ENCODE data around the gene PPP1CA. TPM values are rescaled to one million over a fixed set of nuclear protein-coding genes. Genes with fewer than 3 reads are reported as not detected.
A peak's percentile ranks its signal among the peaks of the same experiment; 100 is the strongest.
"Not testable (repeated sequence)": the region's sequence is repeated elsewhere in the genome, so short reads cannot be mapped to it uniquely, and the experiment has no call there.

PPP1CA gene
- polyA plus RNA-seq, 3 donors: 209 to 551 (median 461) TPM

DNA sequence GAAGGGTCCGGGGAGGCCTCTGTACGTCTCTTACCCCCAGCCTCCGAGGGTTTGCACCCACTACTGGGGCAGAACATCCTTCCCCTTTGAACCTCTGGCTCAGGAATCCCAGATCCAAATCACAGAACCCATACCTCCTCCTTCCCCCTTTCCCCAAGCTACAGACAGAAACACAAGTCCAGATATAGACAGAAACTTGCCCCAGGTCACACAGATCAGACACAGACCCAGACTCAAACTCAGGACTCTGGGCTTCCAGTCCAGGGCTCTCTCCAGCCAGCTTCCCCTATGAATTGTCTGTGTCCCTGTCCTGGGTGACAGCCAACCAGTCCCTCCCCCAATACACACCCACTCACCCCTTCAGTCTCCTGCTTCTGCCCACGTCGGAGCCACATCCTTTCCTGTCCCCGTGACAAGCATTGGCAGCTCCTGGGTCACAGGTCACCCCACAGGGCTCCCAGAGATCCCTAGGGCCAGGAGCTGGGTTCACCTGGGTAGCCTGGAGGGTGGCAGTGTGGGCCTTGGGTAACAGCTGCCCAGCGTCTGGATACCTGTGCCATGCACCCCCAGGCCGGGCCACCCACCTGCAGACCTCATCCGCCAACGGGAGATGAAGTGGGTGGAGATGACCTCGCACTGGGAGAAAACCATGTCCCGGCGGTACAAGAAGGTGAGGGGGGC is 3.0 kb upstream of the PPP1CA start:
- Histone ChIP-seq H3K4me1 (ENCODE audit: control insufficient read depth in 1 of 2, insufficient read depth in 2 of 2, low read length in 2 of 2) (peaks cover 82 to 95% of the 10 kb centered on the region in 2 donors), H2AFZ (ENCODE audit: insufficient read depth, low read depth, low read length, poor library complexity, severe bottlenecking) (peak overlapping the region; percentile 63), H3K79me2 (ENCODE audit: insufficient read depth, low read length) (peaks cover 61% of the 10 kb centered on the region), H3K9ac (ENCODE audit: insufficient read depth, low read length, poor library complexity, severe bottlenecking) (peak overlapping the region; percentile 74), H3K27ac (ENCODE audit: low read depth in 1 of 2, low read length in 2 of 2) (peak overlapping the region; percentile 65 to 85), H3K4me3 (replicated peaks in 1 of 3; ENCODE audit: low read depth in 2 of 3, low read length in 3 of 3) (peak overlapping the region; percentile 56 to 83 (median 82)), H3K27me3 (ENCODE audit: control insufficient read depth in 2 of 2, insufficient read depth in 2 of 2, low read length in 2 of 2) (no peaks in the 10 kb centered on the region), H3K36me3 (replicated peaks in 1 of 2; ENCODE audit: control insufficient read depth in 1 of 2, insufficient read depth in 2 of 2, low read length in 2 of 2) (peaks cover 20 to 24% of the 10 kb centered on the region in 2 donors), H3K9me3 (replicated peaks in 1 of 2; ENCODE audit: control insufficient read depth in 1 of 2, insufficient read depth in 1 of 2, low read length in 2 of 2) (no peaks in the 10 kb centered on the region), H3K4me2 (replicated peaks; ENCODE audit: extremely low read depth, low read length, poor library complexity, severe bottlenecking) (peak overlapping the region; percentile 84), H4K20me1 (ENCODE audit: insufficient read depth, low read length) (peaks cover 59% of the 10 kb centered on the region)
- intact Hi-C loops (cut with micrococcal nuclease): loop anchor here in 1 of 2 donors (5.0 kb wide), 1 partner anchor 63 kb away; the partner anchor contains the start of gene TMEM134
- peaks cover 23 to 35% of the 10 kb centered on the region in 2 donors for H3K36me3 Mint-ChIP-seq
- TF ChIP-seq, protein P1, sequence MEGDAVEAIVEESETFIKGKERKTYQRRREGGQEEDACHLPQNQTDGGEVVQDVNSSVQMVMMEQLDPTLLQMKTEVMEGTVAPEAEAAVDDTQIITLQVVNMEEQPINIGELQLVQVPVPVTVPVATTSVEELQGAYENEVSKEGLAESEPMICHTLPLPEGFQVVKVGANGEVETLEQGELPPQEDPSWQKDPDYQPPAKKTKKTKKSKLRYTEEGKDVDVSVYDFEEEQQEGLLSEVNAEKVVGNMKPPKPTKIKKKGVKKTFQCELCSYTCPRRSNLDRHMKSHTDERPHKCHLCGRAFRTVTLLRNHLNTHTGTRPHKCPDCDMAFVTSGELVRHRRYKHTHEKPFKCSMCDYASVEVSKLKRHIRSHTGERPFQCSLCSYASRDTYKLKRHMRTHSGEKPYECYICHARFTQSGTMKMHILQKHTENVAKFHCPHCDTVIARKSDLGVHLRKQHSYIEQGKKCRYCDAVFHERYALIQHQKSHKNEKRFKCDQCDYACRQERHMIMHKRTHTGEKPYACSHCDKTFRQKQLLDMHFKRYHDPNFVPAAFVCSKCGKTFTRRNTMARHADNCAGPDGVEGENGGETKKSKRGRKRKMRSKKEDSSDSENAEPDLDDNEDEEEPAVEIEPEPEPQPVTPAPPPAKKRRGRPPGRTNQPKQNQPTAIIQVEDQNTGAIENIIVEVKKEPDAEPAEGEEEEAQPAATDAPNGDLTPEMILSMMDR (IDR thresholded peaks at IDR 0.05): no peak
- H3K27ac Mint-ChIP-seq: peak overlapping the region; percentile 72 to 93 (median 84)
- no peaks in the 10 kb centered on the region for H3K27me3 Mint-ChIP-seq (ENCODE audit: low read depth in 3 of 3)
- peaks cover 83% of the 10 kb centered on the region for H3K4me1 Mint-ChIP-seq
- peak in 2 of 3 donors; percentile 35 to 36 for DNase-seq
- H3K4me3 Mint-ChIP-seq: peak overlapping the region; percentile 82 to 93
- 25% methylated on average over 10 of the region's 13 CpGs for WGBS (ENCODE audit: insufficient coverage)
- H3K9me3 Mint-ChIP-seq: no peaks in the 10 kb centered on the region

DNA sequence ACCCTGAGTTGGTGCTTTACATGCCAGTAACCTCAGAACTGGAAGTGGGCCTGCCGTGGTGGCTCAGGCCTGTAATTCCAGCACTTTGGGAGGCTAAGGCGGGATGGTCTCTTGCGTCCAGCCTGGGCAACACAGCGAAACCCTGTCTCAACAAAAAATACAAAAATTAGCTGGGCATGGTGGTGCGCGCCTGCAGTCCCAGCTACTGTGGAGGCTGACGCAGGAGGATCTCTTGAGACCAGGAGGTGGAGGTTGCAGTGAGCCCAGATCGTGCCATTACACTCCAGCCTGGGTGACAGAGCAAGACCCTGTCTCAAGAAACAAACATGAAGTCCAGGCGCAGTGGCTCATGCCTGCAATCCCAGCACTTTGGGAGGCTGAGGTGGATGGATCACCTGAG is 1.4 kb upstream of the PPP1CA start:
- Histone ChIP-seq H3K4me3 (replicated peaks in 1 of 3; ENCODE audit: low read depth in 2 of 3, low read length in 3 of 3) (peak overlapping the region in 2 of 3 experiments; percentile 82 to 83), H3K9ac (ENCODE audit: insufficient read depth, low read length, poor library complexity, severe bottlenecking) (peak overlapping the region; percentile 74)

DNA sequence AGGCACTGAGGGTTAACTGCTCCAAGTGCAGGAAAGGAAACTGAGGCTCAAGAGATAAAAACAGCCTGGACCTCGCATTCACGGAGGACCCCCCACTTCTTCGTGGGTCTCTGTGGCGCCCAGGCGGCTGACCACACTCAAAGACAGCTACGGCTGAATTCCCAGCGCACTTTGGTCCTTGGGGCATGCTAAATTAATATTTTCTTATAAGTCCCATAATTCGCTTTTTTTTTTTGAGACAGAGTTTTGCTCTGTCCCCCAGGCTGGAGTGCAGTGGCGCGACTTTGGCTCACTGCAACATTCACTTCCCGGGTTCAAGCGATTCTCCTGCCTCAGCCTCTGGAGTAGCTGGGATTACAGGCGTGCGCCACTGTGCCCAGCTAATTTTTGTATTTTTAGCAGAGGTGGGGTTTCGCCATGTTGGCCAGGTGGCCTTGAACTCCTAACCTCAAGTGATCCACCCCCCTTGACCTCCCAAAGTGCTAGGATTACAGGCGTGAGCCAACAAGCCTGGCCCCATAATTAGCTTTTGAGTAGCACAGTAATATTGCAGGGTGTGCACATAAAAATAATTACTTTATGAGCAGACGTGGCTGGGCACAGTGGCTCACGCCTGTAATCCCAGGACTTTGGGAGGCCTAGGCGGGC is 658 bp upstream of the PPP1CA start:
- H3K4me1 ChIP-seq (ENCODE audit: control insufficient read depth in 1 of 2, insufficient read depth in 2 of 2, low read length in 2 of 2): peaks cover 73 to 92% of the 10 kb centered on the region in 2 donors
- not testable (repeated sequence) for H3K9me3 Mint-ChIP-seq; DNase-seq; H3K27me3 Mint-ChIP-seq (ENCODE audit: low read depth in 3 of 3); H3K27me3 ChIP-seq (ENCODE audit: control insufficient read depth in 2 of 2, insufficient read depth in 2 of 2, low read length in 2 of 2); H3K9me3 ChIP-seq (replicated peaks in 1 of 2; ENCODE audit: control insufficient read depth in 1 of 2, insufficient read depth in 1 of 2, low read length in 2 of 2)
- peaks cover 35 to 46% of the 10 kb centered on the region in 2 donors for H3K36me3 ChIP-seq (replicated peaks in 1 of 2; ENCODE audit: control insufficient read depth in 1 of 2, insufficient read depth in 2 of 2, low read length in 2 of 2)
- peaks cover 84% of the 10 kb centered on the region for H3K79me2 ChIP-seq (ENCODE audit: insufficient read depth, low read length)
- peak overlapping the region; percentile 42 for H3K9ac ChIP-seq (ENCODE audit: insufficient read depth, low read length, poor library complexity, severe bottlenecking)
- peaks cover 64% of the 10 kb centered on the region for H4K20me1 ChIP-seq (ENCODE audit: insufficient read depth, low read length)
- intact Hi-C loops (cut with micrococcal nuclease): loop anchor here (1.0 to 5.0 kb wide), 4 partner anchors 19 to 102 kb away; partner anchors contain the start of genes TMEM134 (in 2 of the 2) and PITPNM1 (in 1 of the 2)
- H2AFZ ChIP-seq (ENCODE audit: insufficient read depth, low read depth, low read length, poor library complexity, severe bottlenecking): peak overlapping the region; percentile 73
- peaks cover 36 to 53% of the 10 kb centered on the region in 2 donors for H3K36me3 Mint-ChIP-seq
- peaks cover 80% of the 10 kb centered on the region for H3K4me1 Mint-ChIP-seq
- 18% methylated on average over 11 of the region's 19 CpGs for WGBS (ENCODE audit: insufficient coverage)
- peak overlapping the region; percentile 16 to 82 (median 24) for H3K4me3 ChIP-seq (replicated peaks in 1 of 3; ENCODE audit: low read depth in 2 of 3, low read length in 3 of 3)
- H3K4me3 Mint-ChIP-seq: peak overlapping the region; percentile 71 to 85
- peak overlapping the region; percentile 84 for H3K4me2 ChIP-seq (replicated peaks; ENCODE audit: extremely low read depth, low read length, poor library complexity, severe bottlenecking)
- H3K27ac Mint-ChIP-seq: peak overlapping the region; percentile 73 to 92 (median 90)
- peak overlapping the region; percentile 65 to 83 for H3K27ac ChIP-seq (ENCODE audit: low read depth in 1 of 2, low read length in 2 of 2)

More for the DNA sequence above, 1.4 kb upstream of the PPP1CA start:
- Histone ChIP-seq H3K27ac (ENCODE audit: low read depth in 1 of 2, low read length in 2 of 2) (peak overlapping the region; percentile 65 to 85), H3K4me2 (replicated peaks; ENCODE audit: extremely low read depth, low read length, poor library complexity, severe bottlenecking) (peak overlapping the region; percentile 84), H3K79me2 (ENCODE audit: insufficient read depth, low read length) (peaks cover 76% of the 10 kb centered on the region), H3K4me1 (ENCODE audit: control insufficient read depth in 1 of 2, insufficient read depth in 2 of 2, low read length in 2 of 2) (peaks cover 69 to 92% of the 10 kb centered on the region in 2 donors), H4K20me1 (ENCODE audit: insufficient read depth, low read length) (peaks cover 64% of the 10 kb centered on the region), H3K36me3 (replicated peaks in 1 of 2; ENCODE audit: control insufficient read depth in 1 of 2, insufficient read depth in 2 of 2, low read length in 2 of 2) (peaks cover 35 to 40% of the 10 kb centered on the region in 2 donors)
- H3K36me3 Mint-ChIP-seq: peaks cover 30 to 50% of the 10 kb centered on the region in 2 donors
- intact Hi-C loops (cut with micrococcal nuclease): loop anchor here (2.0 to 5.0 kb wide), 3 partner anchors 64 to 102 kb away; partner anchors contain the start of genes TMEM134 (in 2 of the 2) and PITPNM1 (in 1 of the 2)
- H2AFZ ChIP-seq (ENCODE audit: insufficient read depth, low read depth, low read length, poor library complexity, severe bottlenecking); H3K9me3 ChIP-seq (replicated peaks in 1 of 2; ENCODE audit: control insufficient read depth in 1 of 2, insufficient read depth in 1 of 2, low read length in 2 of 2); H3K27me3 ChIP-seq (ENCODE audit: control insufficient read depth in 2 of 2, insufficient read depth in 2 of 2, low read length in 2 of 2); H3K9me3 Mint-ChIP-seq; H3K27me3 Mint-ChIP-seq (ENCODE audit: low read depth in 3 of 3); DNase-seq: not testable (repeated sequence)
- peaks cover 80% of the 10 kb centered on the region for H3K4me1 Mint-ChIP-seq
- H3K4me3 Mint-ChIP-seq: peak overlapping the region; percentile 82 to 93
- peak overlapping the region; percentile 73 to 95 (median 87) for H3K27ac Mint-ChIP-seq
- WGBS (ENCODE audit: insufficient coverage): 88% methylated on average over 5 of the region's 9 CpGs

Data from CD14-positive monocyte (primary cell).